RWPE2 (cell line): ENCODE data around the gene ADGRL2.

Experiments used
- ATAC-seq: fragments of 200-7000 bp; cut with Tn5 transposase; 3 replicates; pipeline ENCODE4 v1.9.1; 2021; ENCODE audit warnings: low read depth
- DNase-seq: peaks from one replicate; pipeline ENCODE4 v3.0.0-alpha.2; 2020; ENCODE audit warnings: low spot score
- H3K27ac ChIP-seq: fragments of 450-650 bp; 2 replicates; pipeline ENCODE4 v1.5.1; 2017; ENCODE audit warnings: mild to moderate bottlenecking; ENCODE audit not compliant: poor library complexity, severe bottlenecking
- H3K27me3 ChIP-seq: fragments of 250-450 bp; sonication (Bioruptor Pico); 2 replicates; pipeline ENCODE4 v1.5.1; 2021; ENCODE audit warnings: mild to moderate bottlenecking, moderate library complexity; ENCODE audit not compliant: insufficient read depth, poor library complexity, severe bottlenecking
- H3K36me3 ChIP-seq: fragments of 250-450 bp; sonication (Bioruptor Pico); 2 replicates; pipeline ENCODE4 v1.5.1; 2020; ENCODE audit warnings: low read depth, mild to moderate bottlenecking, moderate library complexity
- H3K4me1 ChIP-seq: fragments of 250-450 bp; sonication (Bioruptor Pico); 2 replicates; pipeline ENCODE4 v1.5.1; 2021; ENCODE audit warnings: mild to moderate bottlenecking, moderate library complexity; ENCODE audit not compliant: insufficient read depth, poor library complexity, severe bottlenecking
- H3K4me3 ChIP-seq: fragments of 250-450 bp; sonication (Bioruptor Pico); 2 replicates; pipeline ENCODE4 v1.5.1; 2021; ENCODE audit warnings: mild to moderate bottlenecking, moderate library complexity; ENCODE audit not compliant: severe bottlenecking
- H3K9me3 ChIP-seq: fragments of 250-450 bp; sonication (Bioruptor Pico); 2 replicates; pipeline ENCODE4 v1.5.1; 2021; ENCODE audit warnings: mild to moderate bottlenecking, moderate library complexity; ENCODE audit not compliant: severe bottlenecking
- CTCF ChIP-seq: fragments of 450-650 bp; IDR thresholded peaks from one replicate; pipeline ENCODE4 v1.5.1; 2017; ENCODE audit warnings: mild to moderate bottlenecking, moderate library complexity; ENCODE audit not compliant: poor library complexity, severe bottlenecking

Gene ADGRL2

GRCh38 chr1:81823082-81823481 lies 22.3 kb downstream of the ADGRL2 start:
- Histone ChIP-seq H3K27me3 (no peaks in the 10 kb centered on the region), H3K9me3 (no peaks in the 10 kb centered on the region), H3K4me1 (no peaks in the 10 kb centered on the region), H3K27ac (no peak overlapping the region), H3K36me3 (no peaks in the 10 kb centered on the region), H3K4me3 (no peak overlapping the region)
- TF ChIP-seq CTCF = no peak
- DNase-seq (no peak), ATAC-seq (no peak)

DNA sequence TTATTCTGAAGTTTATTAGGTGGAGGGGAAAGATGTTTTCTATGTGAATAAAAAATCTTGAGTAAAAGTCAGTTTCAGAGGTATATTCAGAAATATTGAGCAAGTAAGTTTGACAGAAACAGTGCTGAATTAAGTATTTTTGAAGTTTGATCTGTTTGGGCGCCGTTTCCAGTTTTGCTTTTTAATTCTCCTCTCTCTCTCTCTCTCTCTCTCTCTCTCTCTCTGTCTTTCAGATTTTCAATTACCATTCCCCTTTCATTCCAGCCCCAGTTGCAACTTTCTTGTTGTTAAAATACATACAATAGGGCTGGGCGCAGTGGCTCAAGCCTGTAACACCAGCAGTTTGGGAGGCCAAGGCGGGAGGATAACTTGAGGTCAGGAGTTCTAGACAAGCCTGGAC lies 24.0 kb downstream of the ADGRL2 start:
- ATAC-seq (no peak), DNase-seq (no peak)
- no peaks in the 10 kb centered on the region for H3K36me3 ChIP-seq
- no peak for TF ChIP-seq CTCF
- no peaks in the 10 kb centered on the region for H3K4me1 ChIP-seq
- H3K27me3 ChIP-seq = no peaks in the 10 kb centered on the region
- H3K4me3 ChIP-seq = no peak overlapping the region
- no peaks in the 10 kb centered on the region for H3K9me3 ChIP-seq
- H3K27ac ChIP-seq = no peak overlapping the region

- TF ChIP-seq CTCF = no peak
- Histone ChIP-seq H3K9me3 (no peaks in the 10 kb centered on the region), H3K36me3 (no peaks in the 10 kb centered on the region), H3K27ac (no peak overlapping the region), H3K4me3 (no peak overlapping the region), H3K4me1 (no peaks in the 10 kb centered on the region), H3K27me3 (peaks cover 3% of the 10 kb centered on the region)
- DNase-seq = no peak
- ATAC-seq = no peak
Observed at GRCh38 chr1:81827942-81828341, 27.2 kb downstream of the ADGRL2 start.

DNA sequence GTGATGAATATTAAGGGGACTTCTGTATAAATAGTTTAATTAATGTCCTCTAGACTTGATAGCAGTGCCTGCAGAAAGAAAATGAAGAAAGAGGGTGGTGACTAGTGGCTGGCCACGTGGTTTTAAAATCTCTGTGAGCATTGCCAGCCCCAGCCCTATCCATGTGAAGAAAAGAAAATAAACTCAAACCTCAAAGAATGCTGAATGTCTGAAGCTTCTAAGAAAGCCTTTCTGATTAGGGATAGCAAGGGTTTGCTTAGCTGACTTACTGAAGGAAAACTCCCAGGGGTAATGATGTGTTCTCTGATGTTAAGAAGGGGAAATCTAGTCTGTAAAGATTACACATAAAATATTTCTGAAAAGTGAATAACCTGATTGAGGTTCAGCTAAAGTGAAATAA lies 31.8 kb downstream of the ADGRL2 start:
- Histone ChIP-seq H3K36me3 (no peaks in the 10 kb centered on the region), H3K4me1 (no peaks in the 10 kb centered on the region), H3K9me3 (no peaks in the 10 kb centered on the region), H3K27ac (no peak overlapping the region), H3K4me3 (no peak overlapping the region), H3K27me3 (peaks cover 12% of the 10 kb centered on the region)
- no peak for TF ChIP-seq CTCF
- no peak for ATAC-seq
- DNase-seq = no peak

DNA sequence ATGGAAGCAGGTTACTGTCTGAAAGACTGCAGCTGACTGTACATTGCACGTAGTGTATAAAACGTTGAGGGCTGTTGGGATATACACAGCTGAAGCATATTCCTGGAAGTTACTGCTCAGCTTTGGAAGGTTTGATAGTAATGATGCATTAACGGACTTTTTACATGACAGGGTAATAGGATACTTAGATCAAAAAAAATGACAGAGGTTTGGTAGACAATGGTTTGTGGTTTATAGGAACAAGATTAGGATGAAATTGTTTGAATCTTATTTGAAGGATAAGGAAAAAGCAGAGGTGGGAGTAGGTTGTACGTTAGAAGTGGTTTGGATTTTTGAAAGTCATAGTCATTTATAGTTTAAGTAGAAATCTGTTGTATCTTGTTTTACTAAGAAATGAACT lies 33.0 kb downstream of the ADGRL2 start:
- peaks cover 12% of the 10 kb centered on the region for H3K27me3 ChIP-seq
- TF ChIP-seq CTCF = no peak
- H3K36me3 ChIP-seq = no peaks in the 10 kb centered on the region
- no peak overlapping the region for H3K27ac ChIP-seq
- ATAC-seq (no peak), DNase-seq (no peak)
- no peak overlapping the region for H3K4me3 ChIP-seq
- no peaks in the 10 kb centered on the region for H3K4me1 ChIP-seq
- H3K9me3 ChIP-seq = no peaks in the 10 kb centered on the region
